ENCODE measurements around the gene CHST9.
"Not testable (repeated sequence)": the region's sequence is repeated elsewhere in the genome, so short reads cannot be mapped to it uniquely, and the experiment has no call there.

The CHST9 gene

GRCh38 chr18:27185025-27185763, at the start of gene CHST9:
TSS of gene CHST9 (minus strand) at chr18:27185308. CDS start at chr18:27142809, 42,499 bp downstream.
- DNase-seq (ENCODE audit: low read depth in 2 of 2): no peak

GRCh38 chr18:27232355-27232754, 47.2 kb upstream of the CHST9 start:
- not testable (repeated sequence) for DNase-seq (ENCODE audit: low read depth in 2 of 2)

- DNase-seq (ENCODE audit: low read depth in 2 of 2): not testable (repeated sequence)
These were observed 46.6 kb upstream of the CHST9 start for GRCh38 chr18:27231671-27232070.

GRCh38 chr18:27231221-27231620, 46.1 kb upstream of the CHST9 start:
- not testable (repeated sequence) for DNase-seq (ENCODE audit: low read depth in 2 of 2)

GRCh38 chr18:27227721-27228120, 42.6 kb upstream of the CHST9 start:
- no peak for DNase-seq (ENCODE audit: low read depth in 2 of 2)

- no peak for DNase-seq (ENCODE audit: low read depth in 2 of 2)
These were observed 41.5 kb upstream of the CHST9 start for GRCh38 chr18:27226556-27227075.

GRCh38 chr18:27225947-27226481, 40.9 kb upstream of the CHST9 start:
- no peak for DNase-seq (ENCODE audit: low read depth in 2 of 2)

GRCh38 chr18:27223526-27224291, 38.6 kb upstream of the CHST9 start:
- DNase-seq (ENCODE audit: low read depth in 2 of 2): no peak

- DNase-seq (ENCODE audit: low read depth in 2 of 2): no peak
These were observed 29.7 kb upstream of the CHST9 start for GRCh38 chr18:27214831-27215230.

- DNase-seq (ENCODE audit: low read depth in 2 of 2): no peak
These were observed 28.1 kb upstream of the CHST9 start for GRCh38 chr18:27213123-27213717.

GRCh38 chr18:27211569-27211968, 26.5 kb upstream of the CHST9 start:
- no peak for DNase-seq (ENCODE audit: low read depth in 2 of 2)

GRCh38 chr18:27206411-27206810, 21.3 kb upstream of the CHST9 start:
- DNase-seq (ENCODE audit: low read depth in 2 of 2): no peak

- DNase-seq (ENCODE audit: low read depth in 2 of 2): no peak
These were observed 17.6 kb upstream of the CHST9 start for GRCh38 chr18:27202741-27203140.

- no peak for DNase-seq (ENCODE audit: low read depth in 2 of 2)
These were observed 12.9 kb upstream of the CHST9 start for GRCh38 chr18:27198036-27198435.

GRCh38 chr18:27188309-27188708, 3.2 kb upstream of the CHST9 start:
- no peak for DNase-seq (ENCODE audit: low read depth in 2 of 2)

GRCh38 chr18:27185897-27186296, 789 bp upstream of the CHST9 start:
- no peak for DNase-seq (ENCODE audit: low read depth in 2 of 2)

- DNase-seq (ENCODE audit: low read depth in 2 of 2): no peak
These were observed 738 bp downstream of the CHST9 start for GRCh38 chr18:27184115-27185024.

GRCh38 chr18:27181726-27182125, 3.4 kb downstream of the CHST9 start:
- DNase-seq (ENCODE audit: low read depth in 2 of 2): no peak

- no peak for DNase-seq (ENCODE audit: low read depth in 2 of 2)
These were observed 6.7 kb downstream of the CHST9 start for GRCh38 chr18:27178424-27178823.

GRCh38 chr18:27175914-27176313, 9.2 kb downstream of the CHST9 start:
- DNase-seq (ENCODE audit: low read depth in 2 of 2): no peak

- no peak for DNase-seq (ENCODE audit: low read depth in 2 of 2)
These were observed 9.9 kb downstream of the CHST9 start for GRCh38 chr18:27175245-27175644.

All from stimulated activated CD4-positive, alpha-beta T cell treated with anti-CD3 and anti-CD28 coated beads, Interleukin-4, amount 100 ng/mL, for 48 hours (primary cell).